ENCODE data around the gene DNAJC5.

- TF ChIP-seq PATZ1 (CRISPR knock-in tag; IDR thresholded peaks at IDR 0.05; ENCODE audit: borderline replicate concordance): no peak
- TF ChIP-seq CREB5 (CRISPR knock-in tag; IDR thresholded peaks at IDR 0.05; ENCODE audit: low read depth): no peak
- no peak for TF ChIP-seq ZFP30 (CRISPR knock-in tag; IDR thresholded peaks at IDR 0.05)
- no peak for TF ChIP-seq TOX (CRISPR knock-in tag; IDR thresholded peaks at IDR 0.05; ENCODE audit: borderline replicate concordance)
- no peak for TF ChIP-seq RARB (CRISPR knock-in tag; IDR thresholded peaks at IDR 0.05)
- TF ChIP-seq TSHZ2 (CRISPR knock-in tag; IDR thresholded peaks at IDR 0.05): no peak
- no peak for TF ChIP-seq TCF4 (CRISPR knock-in tag; IDR thresholded peaks at IDR 0.05; ENCODE audit: borderline replicate concordance)
- TF ChIP-seq PPARA (CRISPR knock-in tag; IDR thresholded peaks at IDR 0.05; ENCODE audit: borderline replicate concordance): no peak
- TF ChIP-seq BACH2 (CRISPR knock-in tag; IDR thresholded peaks at IDR 0.05; ENCODE audit: borderline replicate concordance): no peak
These were observed 79.7 kb downstream of the DNAJC5 start for GRCh38 chr20:63974402-63975200.

Measured in SK-N-SH treated with all-trans-retinoic acid at 6 μM for 48 hours (cell line).